Measurements from ENCODE around the gene IRF2BP2. TPM values are rescaled to one million over a fixed set of nuclear protein-coding genes. Genes with fewer than 3 reads are reported as not detected.

The IRF2BP2 gene
- total RNA-seq, 1 experiment from 2014 or later, result 60.8 TPM

DNA sequence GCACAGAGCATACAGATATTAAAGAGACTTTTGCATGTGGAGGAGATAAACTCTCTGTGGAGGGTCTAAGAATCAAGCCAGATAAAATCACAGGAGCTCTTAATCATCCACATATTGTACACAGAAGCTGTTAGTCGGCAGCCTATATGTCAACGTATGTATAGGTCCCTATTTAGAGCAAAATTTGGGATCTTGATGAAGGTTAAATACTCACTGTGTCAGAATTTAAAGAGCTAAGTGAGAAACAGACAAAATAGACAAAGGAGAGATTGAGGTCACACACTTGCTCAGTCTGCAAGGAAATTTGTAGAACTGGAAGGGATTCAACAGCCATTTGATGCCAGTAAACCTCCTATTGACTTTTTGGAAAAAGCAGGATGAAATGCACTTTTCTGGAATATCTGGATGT lies 4.1 kb upstream of the IRF2BP2 start:
- peaks cover 87% of the 10 kb centered on the region for H3K4me1 ChIP-seq (replicated peaks)
- H3K4me3 ChIP-seq, result no peak overlapping the region
- peak in 1 of 2 experiments; percentile 59 for DNase-seq (ENCODE audit: low read depth in 1 of 2, low spot score in 2 of 2)

DNA sequence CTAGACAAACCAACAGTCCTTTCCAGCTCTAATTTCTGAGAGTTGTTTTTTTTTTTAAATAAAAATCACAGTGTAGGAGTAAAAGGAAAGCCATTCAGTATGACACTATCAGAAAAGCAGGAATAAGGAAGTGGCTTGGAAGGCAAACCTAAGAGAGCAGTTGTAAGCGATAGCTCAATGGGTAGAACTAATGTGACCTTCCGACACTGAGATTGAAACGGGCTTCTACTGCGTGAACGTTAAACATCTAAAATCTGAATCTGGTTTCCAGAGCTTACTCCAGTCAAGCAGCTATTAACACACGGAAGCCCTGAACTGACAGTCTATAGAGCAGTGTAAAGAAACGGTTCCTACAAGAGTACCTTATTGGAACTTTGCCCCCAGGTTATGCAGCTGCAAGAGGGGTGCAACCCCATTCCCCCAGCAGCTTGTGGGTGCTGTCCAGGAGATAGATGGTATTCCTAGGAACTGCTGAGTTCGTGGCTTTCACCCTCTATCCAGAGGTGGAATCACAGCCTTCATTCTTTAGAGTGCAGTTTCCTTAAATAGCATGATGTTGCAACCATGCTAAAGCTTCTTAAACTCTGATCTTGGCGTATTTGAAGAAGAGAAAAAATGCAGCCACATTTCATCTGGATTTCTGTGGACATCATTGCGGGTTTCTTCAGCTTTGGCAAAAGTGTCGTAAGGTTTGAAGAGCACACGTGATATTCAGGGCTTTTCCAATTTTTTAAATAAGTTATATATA lies 3.3 kb upstream of the IRF2BP2 start:
- Histone ChIP-seq H3K27ac (peak overlapping the region; percentile 95), H3K4me3 (no peak overlapping the region), H3K9me3 (replicated peaks) (no peaks in the 10 kb centered on the region), H3K4me1 (replicated peaks) (peaks cover 79% of the 10 kb centered on the region), H3K36me3 (peaks cover 10% of the 10 kb centered on the region), H3K27me3 (replicated peaks) (no peaks in the 10 kb centered on the region)
- no peak for DNase-seq (ENCODE audit: low read depth in 1 of 2, low spot score in 2 of 2)

More for the DNA sequence above, 4.1 kb upstream of the IRF2BP2 start:
- Histone ChIP-seq H3K27me3 (replicated peaks) (no peaks in the 10 kb centered on the region), H3K27ac (peak overlapping the region; percentile 95), H3K36me3 (peaks cover 2% of the 10 kb centered on the region), H3K9me3 (replicated peaks) (no peaks in the 10 kb centered on the region)

GRCh38 chr1:234612352-234613127 lies 2.6 kb upstream of the IRF2BP2 start:
- Histone ChIP-seq H3K4me1 (replicated peaks) (peaks cover 78% of the 10 kb centered on the region), H3K9me3 (replicated peaks) (no peaks in the 10 kb centered on the region), H3K36me3 (peaks cover 17% of the 10 kb centered on the region), H3K27me3 (replicated peaks) (no peaks in the 10 kb centered on the region), H3K4me3 (no peak overlapping the region), H3K27ac (peak overlapping the region; percentile 95)
- DNase-seq (ENCODE audit: low read depth in 1 of 2, low spot score in 2 of 2), result peak; percentile 96 to 97

GRCh38 chr1:234611847-234612351 lies 1.9 kb upstream of the IRF2BP2 start:
- peaks cover 24% of the 10 kb centered on the region for H3K36me3 ChIP-seq
- peaks cover 76% of the 10 kb centered on the region for H3K4me1 ChIP-seq (replicated peaks)
- no peaks in the 10 kb centered on the region for H3K9me3 ChIP-seq (replicated peaks)
- H3K27ac ChIP-seq, result peak overlapping the region; percentile 95
- DNase-seq (ENCODE audit: low read depth in 1 of 2, low spot score in 2 of 2), result no peak
- H3K4me3 ChIP-seq, result no peak overlapping the region
- no peaks in the 10 kb centered on the region for H3K27me3 ChIP-seq (replicated peaks)

GRCh38 chr1:234611225-234611846 lies 1.4 kb upstream of the IRF2BP2 start:
- Histone ChIP-seq H3K36me3 (peaks cover 29% of the 10 kb centered on the region), H3K9me3 (replicated peaks) (no peaks in the 10 kb centered on the region), H3K27me3 (replicated peaks) (no peaks in the 10 kb centered on the region), H3K4me3 (peak overlapping the region; percentile 52), H3K27ac (peak overlapping the region; percentile 95), H3K4me1 (replicated peaks) (peaks cover 71% of the 10 kb centered on the region)
- DNase-seq (ENCODE audit: low read depth in 1 of 2, low spot score in 2 of 2), result peak in 1 of 2 experiments; percentile 90

DNA sequence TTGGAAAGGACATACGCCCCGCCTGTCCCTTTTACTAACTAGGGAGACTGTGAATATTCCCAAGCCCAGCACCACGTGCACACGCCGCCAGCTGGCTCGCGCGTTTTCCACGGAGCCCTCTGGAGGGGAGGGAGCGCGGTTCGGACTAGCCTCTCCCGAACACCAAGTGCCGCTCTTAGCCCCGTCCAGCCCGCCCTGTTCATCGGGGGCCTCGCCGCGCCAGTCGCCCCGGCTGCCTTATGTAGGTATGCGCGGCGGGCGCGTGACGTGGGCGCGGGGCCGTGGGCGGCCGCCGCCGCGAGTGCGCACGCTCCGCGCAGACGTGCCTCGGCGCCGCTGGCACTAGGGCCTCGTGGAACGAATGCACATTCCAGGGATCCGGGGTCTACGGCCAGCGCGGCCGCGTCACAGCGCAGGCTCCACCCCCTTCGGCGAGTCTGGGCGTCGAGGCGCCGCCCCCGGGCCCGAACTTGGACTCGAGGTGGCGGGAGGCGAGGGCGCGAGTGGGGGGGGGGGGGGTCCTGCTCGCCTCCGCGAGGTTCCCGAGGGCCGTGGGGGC lies 767 bp upstream of the IRF2BP2 start:
- H3K4me3 ChIP-seq, result peak overlapping the region; percentile 52
- H3K36me3 ChIP-seq, result peaks cover 35% of the 10 kb centered on the region
- no peaks in the 10 kb centered on the region for H3K9me3 ChIP-seq (replicated peaks)
- no peaks in the 10 kb centered on the region for H3K27me3 ChIP-seq (replicated peaks)
- H3K4me1 ChIP-seq (replicated peaks), result peaks cover 65% of the 10 kb centered on the region
- H3K27ac ChIP-seq, result peak overlapping the region; percentile 95
- DNase-seq (ENCODE audit: low read depth in 1 of 2, low spot score in 2 of 2), result peak; percentile 95 to 96

- Histone ChIP-seq H3K27ac (peak overlapping the region; percentile 95), H3K4me1 (replicated peaks) (peaks cover 64% of the 10 kb centered on the region), H3K4me3 (peak overlapping the region; percentile 71), H3K27me3 (replicated peaks) (no peaks in the 10 kb centered on the region), H3K9me3 (replicated peaks) (no peaks in the 10 kb centered on the region), H3K36me3 (peaks cover 46% of the 10 kb centered on the region)
- no peak for DNase-seq (ENCODE audit: low read depth in 1 of 2, low spot score in 2 of 2)
Measured at GRCh38 chr1:234609691-234610042, 311 bp downstream of the IRF2BP2 start.

GRCh38 chr1:234608911-234609690 lies 877 bp downstream of the IRF2BP2 start:
- peak overlapping the region; percentile 88 for H3K27ac ChIP-seq
- no peaks in the 10 kb centered on the region for H3K27me3 ChIP-seq (replicated peaks)
- peak; percentile 48 to 55 for DNase-seq (ENCODE audit: low read depth in 1 of 2, low spot score in 2 of 2)
- peaks cover 64% of the 10 kb centered on the region for H3K4me1 ChIP-seq (replicated peaks)
- peak overlapping the region; percentile 71 for H3K4me3 ChIP-seq
- peaks cover 52% of the 10 kb centered on the region for H3K36me3 ChIP-seq
- H3K9me3 ChIP-seq (replicated peaks), result no peaks in the 10 kb centered on the region

DNA sequence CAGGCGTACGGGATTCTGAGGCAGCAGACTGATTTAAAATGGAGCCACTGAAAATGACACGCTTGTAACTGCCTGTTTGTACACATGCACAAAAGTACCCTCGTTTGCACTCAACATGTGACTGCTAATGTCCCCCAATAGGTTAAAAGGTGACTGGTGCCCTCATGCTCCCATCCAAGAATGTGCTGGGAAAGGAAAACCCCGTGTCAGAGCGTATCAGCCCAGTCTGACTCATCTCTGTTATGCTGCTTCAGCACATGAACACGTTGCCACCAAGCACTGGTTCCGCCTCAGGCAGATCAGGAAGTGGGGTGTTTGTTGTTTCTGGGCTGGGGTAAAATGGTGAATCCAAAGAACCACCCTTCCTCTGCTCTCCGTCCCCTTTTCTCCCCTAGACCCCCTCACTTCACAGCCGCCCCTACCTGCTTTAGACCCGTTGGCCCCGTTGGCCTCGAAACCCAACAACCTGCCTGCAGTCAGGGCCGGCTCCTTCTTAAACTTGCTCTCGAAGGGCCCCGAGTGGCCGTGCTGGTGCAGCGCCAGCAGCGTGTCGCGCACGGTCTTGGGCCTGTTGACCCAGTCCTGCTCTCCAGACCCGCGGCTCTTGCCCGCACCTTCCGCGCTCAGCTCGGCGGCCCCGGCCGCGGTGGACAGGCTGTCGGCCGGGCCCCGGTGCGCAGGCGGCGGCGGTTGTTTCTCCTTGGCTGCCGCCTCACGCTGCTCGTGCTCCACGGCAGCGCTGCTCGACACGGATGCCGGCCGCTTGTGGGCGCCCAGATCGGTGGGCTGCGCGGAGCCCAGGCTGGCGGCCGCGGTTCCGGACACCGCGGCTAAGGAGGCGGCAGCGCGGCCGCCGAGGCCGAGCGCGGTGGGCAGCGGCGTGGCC lies 1.7 kb downstream of the IRF2BP2 start:
- Histone ChIP-seq H3K27ac (peak overlapping the region; percentile 88), H3K36me3 (peaks cover 59% of the 10 kb centered on the region), H3K9me3 (replicated peaks) (no peaks in the 10 kb centered on the region), H3K4me3 (peak overlapping the region; percentile 71), H3K4me1 (replicated peaks) (peaks cover 64% of the 10 kb centered on the region), H3K27me3 (replicated peaks) (no peaks in the 10 kb centered on the region)
- DNase-seq (ENCODE audit: low read depth in 1 of 2, low spot score in 2 of 2), result peak; percentile 90 to 91

- Histone ChIP-seq H3K4me1 (replicated peaks) (peaks cover 65% of the 10 kb centered on the region), H3K9me3 (replicated peaks) (no peaks in the 10 kb centered on the region), H3K27me3 (replicated peaks) (no peaks in the 10 kb centered on the region), H3K27ac (peak overlapping the region; percentile 88), H3K36me3 (peaks cover 62% of the 10 kb centered on the region), H3K4me3 (peak overlapping the region; percentile 71)
- peak; percentile 69 to 74 for DNase-seq (ENCODE audit: low read depth in 1 of 2, low spot score in 2 of 2)
Measured at GRCh38 chr1:234607109-234608024, 2.6 kb downstream of the IRF2BP2 start.

GRCh38 chr1:234606784-234607108 lies 3.2 kb downstream of the IRF2BP2 start:
- peak overlapping the region; percentile 88 for H3K27ac ChIP-seq
- no peak for DNase-seq (ENCODE audit: low read depth in 1 of 2, low spot score in 2 of 2)
- H3K36me3 ChIP-seq, result peaks cover 68% of the 10 kb centered on the region
- no peaks in the 10 kb centered on the region for H3K27me3 ChIP-seq (replicated peaks)
- H3K4me1 ChIP-seq (replicated peaks), result peaks cover 65% of the 10 kb centered on the region
- H3K4me3 ChIP-seq, result peak overlapping the region; percentile 71
- H3K9me3 ChIP-seq (replicated peaks), result no peaks in the 10 kb centered on the region

Measured in SJSA1 (cell line).